Right forelimb (tissue), 1 donor: ENCODE measurements around the gene FN1.
"Not testable (repeated sequence)": the region's sequence is repeated elsewhere in the genome, so short reads cannot be mapped to it uniquely, and the experiment has no call there.

Experiments
- DNase-seq: peaks from one replicate; pipeline ENCODE4 v3.0.0-alpha.2; 2018

FN1 gene

DNA sequence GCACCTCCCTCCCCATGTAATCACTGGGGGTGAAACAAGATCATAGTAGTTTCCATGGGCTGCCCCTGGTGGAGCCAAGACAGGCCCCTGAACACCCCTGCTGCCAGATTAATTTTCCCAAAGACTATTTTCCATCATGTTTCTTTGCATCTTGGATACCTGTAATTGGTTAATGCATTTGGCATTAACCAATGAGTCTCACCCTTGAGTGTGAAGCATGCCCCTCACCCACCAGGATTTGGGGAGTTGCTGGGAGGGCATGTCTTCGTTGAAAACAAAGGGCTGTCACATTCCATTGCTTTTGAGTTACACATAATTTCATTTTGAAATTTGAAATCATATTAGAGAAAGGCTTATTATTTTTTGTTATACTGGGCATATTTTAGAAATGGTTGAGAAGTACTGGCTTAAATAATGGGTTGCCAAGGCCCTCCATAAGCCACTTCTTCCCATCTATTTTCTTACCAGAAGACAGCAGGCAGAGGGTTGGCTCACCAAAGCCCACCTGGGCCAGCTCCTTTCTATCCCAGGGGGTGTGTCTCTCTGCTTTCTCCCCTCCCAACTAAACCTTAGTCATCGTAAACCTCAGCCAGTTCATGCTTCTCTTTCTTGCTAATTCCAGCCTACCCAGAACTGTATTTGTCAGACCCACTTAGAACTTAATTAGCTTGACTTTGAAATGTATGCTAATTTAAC is 72.3 kb downstream of the FN1 start:
- DNase-seq: no peak

DNA sequence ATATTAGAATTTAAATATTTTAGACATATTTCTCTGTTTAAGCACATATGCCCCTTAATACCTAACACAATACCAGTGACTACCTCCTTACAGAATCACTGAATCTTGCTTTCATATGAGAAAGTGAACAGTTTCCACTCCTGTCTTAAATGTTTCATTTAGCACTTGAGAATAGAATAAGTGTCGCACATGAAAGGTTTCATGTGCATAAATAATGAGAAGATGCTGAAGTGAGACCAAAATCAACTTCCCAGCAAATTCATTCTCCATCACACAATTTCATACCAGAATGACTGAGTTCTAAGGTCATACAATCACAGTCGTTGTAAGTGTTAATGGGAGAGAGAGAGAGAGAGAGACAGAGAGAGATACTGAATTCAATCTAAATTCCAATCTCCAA is 72.8 kb downstream of the FN1 start:
- DNase-seq: no peak

DNA sequence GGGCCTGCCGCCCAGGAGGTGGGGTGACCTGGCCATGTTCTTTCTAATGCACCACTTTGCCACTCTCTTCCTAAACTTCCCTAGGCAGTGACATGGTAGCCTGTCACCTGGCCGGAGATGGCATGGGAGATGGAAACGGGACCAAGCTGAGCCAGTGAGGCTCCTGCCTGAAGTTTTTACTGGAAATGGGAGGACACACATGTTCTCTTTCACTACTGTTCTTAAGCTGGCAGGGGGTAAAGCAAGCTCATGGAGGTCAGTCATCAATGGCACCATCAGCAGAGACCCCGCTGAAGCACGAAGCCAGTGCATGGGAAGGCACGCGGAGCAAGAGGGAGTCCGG is 73.3 kb downstream of the FN1 start:
- DNase-seq: no peak

GRCh38 chr2:215361876-215362561 is 73.8 kb downstream of the FN1 start:
- DNase-seq: no peak

- DNase-seq: no peak
Measured at GRCh38 chr2:215361211-215361875, 74.5 kb downstream of the FN1 start.

DNA sequence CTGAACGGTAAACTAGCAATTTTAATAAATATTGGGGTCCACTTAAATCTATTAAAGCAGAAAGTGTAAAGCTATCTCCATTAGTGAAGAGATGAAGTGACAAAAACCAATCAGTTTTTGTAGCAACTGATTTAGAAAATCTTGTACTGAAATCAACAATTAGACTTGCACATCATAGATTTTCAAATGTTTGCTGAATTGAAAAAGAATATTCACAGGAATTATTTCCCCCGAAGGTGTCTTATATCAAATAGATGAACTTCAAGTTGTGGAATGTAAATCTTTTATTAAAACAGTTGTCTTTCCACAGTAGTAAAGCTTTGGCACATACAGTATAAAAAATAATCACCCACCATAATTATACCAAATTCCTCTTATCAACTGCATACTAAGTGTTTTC is 75.3 kb downstream of the FN1 start:
- DNase-seq: no peak

DNA sequence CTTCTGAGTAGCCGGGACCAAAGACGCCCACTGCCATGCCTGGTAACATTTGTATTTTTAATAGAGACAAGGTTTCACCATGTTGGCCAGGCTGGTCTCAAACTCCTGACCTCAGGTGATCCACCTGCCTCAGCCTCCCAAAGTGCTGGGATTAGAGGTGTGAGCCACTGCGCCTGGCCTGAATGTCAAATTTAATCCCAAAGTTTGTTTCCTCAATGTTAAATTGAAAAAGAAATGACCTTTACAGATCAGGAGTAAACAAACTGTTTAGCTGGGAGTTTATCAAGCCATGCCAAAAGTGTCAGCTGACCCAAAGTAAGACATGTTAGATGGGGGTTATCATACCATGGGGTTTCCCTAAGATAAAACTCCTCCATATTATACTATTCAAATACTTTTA is 75.8 kb downstream of the FN1 start:
- DNase-seq: not testable (repeated sequence)

GRCh38 chr2:215359576-215359922 is 76.3 kb downstream of the FN1 start:
- DNase-seq: no peak

DNA sequence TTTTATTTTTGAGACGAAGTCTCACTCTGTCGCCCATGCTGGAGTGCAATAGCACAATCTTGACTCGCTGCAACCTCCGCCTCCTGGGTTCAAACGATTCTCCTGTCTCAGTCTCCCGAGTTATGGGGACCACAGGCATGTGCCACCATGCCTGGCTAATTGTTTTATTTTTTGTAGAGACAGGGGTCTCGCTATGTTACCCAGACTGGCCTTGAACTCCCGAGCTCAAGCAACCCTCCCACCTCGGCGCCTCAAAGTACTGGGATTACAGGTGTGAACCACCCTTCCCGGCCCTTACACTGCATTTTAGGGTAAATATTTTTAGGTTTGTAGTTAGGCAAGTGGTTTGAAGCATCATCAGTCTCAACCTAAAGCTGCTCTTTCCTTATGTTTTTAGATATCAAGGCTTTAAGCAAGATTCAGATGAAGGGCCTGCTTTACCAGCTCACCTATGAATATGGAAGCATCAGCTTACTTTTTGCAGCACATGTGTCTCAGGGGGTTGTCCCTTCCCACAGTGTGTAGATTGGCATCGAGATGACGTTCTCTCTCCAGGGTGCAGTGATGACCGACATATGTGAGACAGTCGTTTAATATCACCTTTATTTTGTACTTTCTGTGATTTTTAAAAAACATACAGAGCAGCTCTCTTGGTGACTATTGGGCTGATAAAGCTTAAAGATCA is 76.8 kb downstream of the FN1 start:
- DNase-seq: no peak

GRCh38 chr2:215358312-215358845 is 77.5 kb downstream of the FN1 start:
- no peak for DNase-seq

DNA sequence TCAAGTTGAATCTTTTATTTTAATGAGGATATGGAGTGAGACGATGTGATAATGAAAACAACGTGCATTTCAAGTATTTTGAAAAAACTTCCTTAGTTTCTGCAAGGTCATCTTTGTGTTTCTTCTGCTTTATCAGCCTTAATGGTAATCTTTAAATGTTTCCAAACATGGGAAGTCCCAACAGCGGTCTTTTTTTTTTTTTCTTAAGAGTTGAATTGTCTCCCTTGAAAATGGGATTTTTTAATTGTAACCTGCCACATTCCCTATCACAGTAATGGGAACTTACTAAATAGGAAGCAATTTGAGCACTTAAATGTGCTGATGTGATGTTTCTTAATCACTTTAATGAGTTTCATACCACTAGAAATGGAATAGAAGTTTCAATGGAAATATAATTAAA is 78.2 kb downstream of the FN1 start:
- no peak for DNase-seq

DNA sequence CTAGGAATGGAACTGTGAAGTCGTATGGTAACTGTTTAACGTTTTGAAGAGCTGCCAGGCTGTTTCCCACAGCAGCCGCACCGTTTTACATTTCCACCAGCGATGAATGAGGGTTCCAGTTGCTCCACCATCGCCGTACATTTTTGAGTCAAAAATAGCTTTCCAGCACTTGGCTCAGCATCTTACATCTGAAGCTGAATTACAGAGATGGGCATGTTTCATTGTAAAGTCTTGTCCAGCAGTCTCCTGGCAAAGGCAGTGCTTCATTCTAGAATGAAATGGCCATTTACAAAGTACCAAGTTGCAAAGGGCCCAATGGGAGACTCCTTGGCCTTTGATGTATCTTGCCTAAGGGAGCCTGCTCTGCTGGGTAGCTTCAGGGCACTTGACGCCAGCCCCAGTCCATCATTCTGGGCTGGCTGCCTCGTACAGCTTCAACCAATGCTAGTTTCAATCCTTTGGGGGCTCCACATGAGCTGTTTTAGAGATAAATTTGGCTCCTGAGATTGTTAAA is 78.9 kb downstream of the FN1 start:
- DNase-seq: peak; percentile 52

DNA sequence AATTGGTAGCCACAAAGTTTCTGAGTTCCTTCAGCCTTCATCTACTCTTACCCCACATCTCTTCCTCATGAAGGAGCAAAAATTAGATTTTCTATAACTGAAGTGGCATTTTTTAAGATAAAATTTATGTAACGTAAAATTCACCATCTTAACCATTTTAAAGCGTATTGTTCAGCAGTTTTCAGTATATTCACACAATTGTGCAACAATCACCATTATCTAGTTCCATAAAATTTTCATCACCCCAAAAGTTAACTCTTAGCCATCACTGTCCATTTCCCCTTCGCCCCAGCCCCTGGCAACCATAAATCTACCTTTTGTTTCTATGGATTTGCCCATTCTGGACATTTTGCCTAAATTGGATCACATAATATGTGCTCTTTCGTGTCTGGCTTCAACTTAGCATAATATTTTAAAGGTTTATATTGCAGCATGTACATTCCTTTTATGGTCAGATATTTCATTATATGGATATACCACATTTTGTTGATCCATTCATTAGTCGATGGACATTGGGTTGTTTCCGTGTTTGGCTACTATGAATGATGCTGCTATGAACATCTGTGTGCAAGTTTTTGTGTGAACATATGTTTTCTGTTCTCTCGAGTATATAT is 79.4 kb downstream of the FN1 start:
- no peak for DNase-seq

- DNase-seq: no peak
Measured at GRCh38 chr2:215355801-215356200, 80.1 kb downstream of the FN1 start.

DNA sequence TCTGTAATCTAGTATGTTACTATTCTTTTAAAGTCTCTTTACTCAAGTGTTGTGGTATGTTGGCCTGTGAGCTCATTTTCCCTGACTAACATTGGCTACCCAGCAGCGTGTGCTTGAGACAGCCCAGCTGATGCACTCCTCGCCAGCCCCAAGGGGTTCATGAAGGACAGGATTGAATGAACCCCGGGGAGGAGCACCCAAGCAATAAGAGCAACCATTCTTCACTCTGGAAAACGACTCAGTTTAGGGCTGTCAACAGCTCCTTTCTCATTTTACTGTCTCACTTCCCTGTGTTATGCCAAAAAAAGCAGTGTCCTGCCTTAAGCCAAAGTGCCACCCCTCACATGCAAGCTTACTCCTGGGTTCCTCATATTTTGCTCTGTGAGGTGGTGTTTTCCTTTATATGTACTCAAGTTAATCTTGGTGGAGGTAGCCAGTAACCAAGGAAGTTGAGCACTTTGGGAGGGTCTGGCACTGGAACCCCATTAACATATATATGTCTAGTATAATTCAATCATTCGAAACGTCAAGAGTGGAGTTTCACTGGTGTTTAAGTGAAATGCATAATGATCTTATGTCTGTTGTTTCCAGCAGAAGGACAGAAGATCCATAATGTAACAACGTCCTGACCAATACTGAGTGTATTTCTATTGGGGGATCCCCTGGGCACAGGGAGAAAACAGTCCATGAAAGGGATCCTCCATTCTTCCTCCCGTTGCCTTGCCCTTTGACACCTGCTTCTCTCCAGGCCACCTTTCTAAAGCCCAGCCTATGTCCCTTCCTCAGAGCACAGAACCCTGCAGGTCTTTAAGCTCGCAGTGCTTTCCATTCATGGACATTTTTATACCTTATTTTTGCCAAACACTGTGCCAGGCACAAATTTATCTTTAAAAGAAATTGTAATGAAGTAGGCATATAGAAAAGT is 80.8 kb downstream of the FN1 start:
- no peak for DNase-seq

GRCh38 chr2:215352602-215353001 is 83.3 kb downstream of the FN1 start:
- DNase-seq: no peak

DNA sequence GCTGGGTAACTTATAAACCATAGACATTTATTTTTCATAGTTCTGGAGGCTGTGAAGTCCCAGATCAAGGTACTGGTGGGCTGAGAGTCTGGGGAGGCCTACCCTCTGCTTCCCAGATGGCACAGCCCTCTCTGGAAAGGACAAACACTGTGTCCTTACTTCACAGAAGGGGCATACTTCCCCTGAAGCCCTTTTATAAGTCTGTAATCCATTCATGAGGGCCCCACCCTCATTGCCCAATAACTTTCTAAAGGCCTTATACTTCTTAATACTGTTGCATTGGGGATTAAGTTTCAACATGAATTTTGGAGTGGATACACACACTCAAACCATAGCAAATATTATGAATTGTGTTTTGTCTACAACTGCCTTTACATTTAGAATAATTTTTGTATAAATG is 88.0 kb downstream of the FN1 start:
- no peak for DNase-seq

GRCh38 chr2:215338883-215339679 is 96.8 kb downstream of the FN1 start:
- DNase-seq: no peak

- no peak for DNase-seq
Measured at GRCh38 chr2:215332872-215333595, 102.8 kb downstream of the FN1 start.

- no peak for DNase-seq
Measured at GRCh38 chr2:215328066-215328465, 107.8 kb downstream of the FN1 start.
